ENCODE measurements around the gene SBK1.
"Not testable (repeated sequence)": the region's sequence is repeated elsewhere in the genome, so short reads cannot be mapped to it uniquely, and the experiment has no call there.

Gene SBK1

DNA sequence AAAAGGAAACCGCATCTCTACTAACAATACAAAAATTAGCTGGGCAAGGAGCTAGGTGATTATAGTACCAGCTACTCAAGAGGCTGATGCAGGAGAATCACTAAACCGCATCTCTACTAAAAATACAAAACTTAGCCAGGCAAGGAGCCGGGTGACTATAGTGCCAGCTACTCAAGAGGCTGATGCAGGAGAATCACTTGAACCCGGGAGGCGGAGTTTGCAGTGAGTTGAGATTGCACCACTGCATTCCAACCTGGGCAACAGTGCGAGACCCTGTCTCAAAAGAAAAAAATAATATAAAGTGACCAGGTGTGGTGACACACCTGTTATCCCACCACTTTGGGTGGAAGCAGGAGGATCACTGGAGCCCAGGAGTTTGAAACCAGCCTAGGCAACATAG lies 45.9 kb downstream of the SBK1 start:
- DNase-seq: not testable (repeated sequence)

DNA sequence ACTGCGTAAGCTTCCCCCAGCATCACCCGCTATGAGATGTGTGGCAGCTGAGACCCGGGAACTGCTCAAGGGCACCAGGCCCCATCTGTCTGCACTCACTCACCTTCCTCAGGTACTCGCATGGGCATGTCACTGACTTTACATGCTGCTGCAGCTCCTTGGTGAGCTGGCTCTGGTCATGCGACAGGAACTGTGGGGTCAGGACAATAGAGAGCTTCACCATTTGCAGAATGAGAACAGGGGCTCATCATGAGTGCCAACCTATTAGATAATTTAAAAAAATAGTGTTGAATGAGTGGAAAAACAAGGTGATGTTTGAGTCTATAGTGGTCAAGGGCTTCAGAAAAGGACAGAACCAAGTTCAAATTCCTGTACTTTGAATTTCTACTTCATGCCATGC lies 70.3 kb downstream of the SBK1 start:
- not testable (repeated sequence) for DNase-seq

DNA sequence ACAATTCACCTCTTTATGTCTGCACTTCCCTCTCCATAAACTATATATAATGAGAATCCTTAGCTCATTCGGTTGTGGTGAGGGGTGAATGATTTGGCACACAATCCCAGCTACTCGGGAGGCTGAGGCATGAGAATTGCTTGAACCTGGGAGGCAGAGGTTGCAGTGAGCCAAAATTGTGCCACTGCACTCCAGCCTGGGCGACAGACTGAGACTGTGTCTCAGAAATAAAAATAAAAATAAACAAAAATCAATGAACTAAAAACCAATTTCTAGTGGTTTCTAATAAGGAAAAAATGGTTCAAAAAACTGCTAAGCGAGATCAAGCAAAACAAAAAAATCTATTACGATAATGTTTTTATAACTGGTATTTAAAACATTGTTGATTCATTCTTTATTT lies 71.1 kb downstream of the SBK1 start, which contains the start of gene NPIPB6:
NPIPB6 (minus strand) TSS at position 101 of the 400 bp plus-strand sequence. CDS start 686 bp downstream, outside the sequence.
- not testable (repeated sequence) for DNase-seq

DNA sequence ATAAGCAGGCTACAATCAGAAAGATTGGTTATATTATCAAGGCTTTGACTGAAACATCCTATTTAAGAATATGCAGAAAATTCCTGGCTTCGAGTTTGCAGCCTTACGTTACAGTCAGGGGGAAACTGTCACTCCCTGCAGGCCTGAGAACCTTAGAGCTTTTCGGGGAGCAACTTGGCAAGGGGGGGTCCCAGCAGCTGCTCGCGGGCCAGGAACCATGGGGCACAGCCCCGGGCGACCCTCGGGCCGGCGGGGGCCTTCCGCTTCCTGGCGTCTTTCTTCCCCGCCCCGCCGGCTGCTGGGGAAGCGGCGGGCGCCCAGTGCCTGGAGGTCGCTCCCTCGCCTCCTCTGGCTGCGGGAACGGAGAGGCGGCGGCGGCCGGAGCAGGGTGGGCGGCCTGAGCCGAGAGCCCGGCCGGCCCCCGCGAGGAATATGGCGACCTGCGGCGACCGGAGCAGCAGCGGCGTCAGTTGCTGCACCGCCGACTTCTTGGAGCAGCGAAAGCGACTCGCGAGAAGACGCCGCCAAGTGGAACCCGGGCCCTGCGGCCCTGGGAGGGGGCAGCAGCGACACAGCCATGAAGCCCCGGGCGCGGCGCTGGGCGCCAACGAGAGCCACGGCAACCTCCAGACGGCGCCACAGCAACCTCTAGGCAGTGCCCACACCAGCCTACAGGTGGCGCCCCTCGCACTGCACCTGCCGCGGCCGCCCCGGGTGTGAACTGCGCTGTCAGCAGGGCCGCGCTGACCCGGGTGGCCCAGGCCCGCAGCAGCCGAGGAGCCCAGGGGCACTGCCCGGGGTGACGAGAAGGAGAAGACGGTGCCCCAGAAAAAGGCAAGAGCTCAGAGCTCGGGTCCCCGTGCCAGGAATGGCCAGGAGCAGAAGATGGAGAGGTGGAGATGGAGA lies 72.2 kb downstream of the SBK1 start:
- DNase-seq: peak; percentile 56

DNA sequence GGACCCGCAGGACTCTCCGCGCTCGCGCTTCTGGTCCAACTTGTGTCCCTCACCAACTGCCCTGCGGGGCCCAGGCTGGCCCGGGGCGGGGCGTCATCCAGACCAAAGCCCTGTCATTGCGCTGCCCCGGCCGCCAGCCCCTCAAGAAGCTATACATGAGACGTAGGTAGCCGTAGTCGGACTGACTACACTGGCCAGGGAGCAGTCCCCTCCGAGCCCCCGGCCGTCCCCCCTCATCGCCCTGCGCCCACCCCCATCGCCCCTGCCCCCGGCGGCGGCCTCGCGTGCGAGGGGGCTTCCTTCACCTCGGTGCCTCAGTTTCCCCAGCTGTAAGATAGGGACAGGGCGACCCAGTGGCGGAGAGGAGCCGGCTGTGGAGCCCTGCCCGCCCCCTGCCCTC lies 75.6 kb downstream of the SBK1 start:
- not testable (repeated sequence) for DNase-seq
